Small intestine (tissue), 16 donors: Measurements from ENCODE around the gene LCE2D. TPM values are rescaled to one million over a fixed set of nuclear protein-coding genes. Genes with fewer than 3 reads are reported as not detected.

Experiments
- DNase-seq, 2 donors: peaks; one replicate each; pipeline versions ENCODE4 v3.0.0 to v3.0.0-alpha.2; 2013
- FAIRE-seq: peaks from 2 replicates; lab custom pipeline; 2012; peaks lifted over from hg19 to GRCh38; lab: Jason Lieb, UNC
- H3K27ac ChIP-seq, 3 donors: one replicate each; pipeline ENCODE4 v1.5.1; 2013; ENCODE audit warnings: low read length in 2 of 3, mild to moderate bottlenecking in 2 of 3, control low read depth in 1 of 3, inconsistent platforms in 1 of 3, low read depth in 1 of 3, moderate library complexity in 1 of 3
- H3K27me3 ChIP-seq, 3 donors: one replicate each; pipeline ENCODE4 v1.6.1; 2013; ENCODE audit warnings: low read length in 3 of 3, inconsistent platforms in 1 of 3; ENCODE audit not compliant: control insufficient read depth in 3 of 3, insufficient read depth in 3 of 3
- H3K36me3 ChIP-seq, 3 donors: one replicate each; pipeline ENCODE4 v1.6.1; 2013; ENCODE audit warnings: low read length in 3 of 3, inconsistent platforms in 1 of 3, low read depth in 1 of 3, mild to moderate bottlenecking in 1 of 3, moderate library complexity in 1 of 3; ENCODE audit not compliant: control insufficient read depth in 3 of 3, insufficient read depth in 2 of 3
- H3K4me1 ChIP-seq, 3 donors: one replicate each; pipeline ENCODE4 v1.6.1; 2013; ENCODE audit warnings: low read length in 2 of 3, inconsistent platforms in 1 of 3, low read depth in 1 of 3, mild to moderate bottlenecking in 1 of 3, moderate library complexity in 1 of 3; ENCODE audit not compliant: control insufficient read depth in 3 of 3, insufficient read depth in 2 of 3
- H3K4me3 ChIP-seq, 3 donors: one replicate each; pipeline ENCODE4 v1.5.1; 2013; ENCODE audit warnings: low read length in 3 of 3, control low read depth in 1 of 3, inconsistent platforms in 1 of 3, low read depth in 1 of 3, mild to moderate bottlenecking in 1 of 3, moderate library complexity in 1 of 3
- H3K9me3 ChIP-seq, 2 donors: one replicate each; pipeline ENCODE4 v1.6.1; 2013; ENCODE audit warnings: low read depth in 1 of 2, low read length in 1 of 2; ENCODE audit not compliant: control insufficient read depth in 2 of 2, insufficient read depth in 1 of 2
- WGBS, 3 donors: extraction: QIAGEN DNeasy Blood & Tissue Kit; methylation state at CpG; one replicate each; pipeline ENCODE4 v1.1.7; 2013; 5-methylcytosine and 5-hydroxymethylcytosine counted together
- long read RNA-seq, 10 donors: transcript quantifications; one replicate each; lab custom pipeline, GENCODE V29; 2026
- polyA plus RNA-seq, 4 donors: library from polyadenylated mRNA; stranded (reverse) in 3 of 4; unstranded in 1 of 4; fragments of 200-250 nt in 3 of 4; fragments of 120-200 nt in 1 of 4; gene quantifications; one replicate each; pipeline versions ENCODE4 v1.2.1 to v1.2.3, GENCODE V29; 2013
- donor health status: healthy with polysubstance abuse.
- donor health status: control.
- donor health status: control.
- donor health status: Bipolar disorder and iron deficiency.
- donor health status: healthy.

LCE2D gene, protein sequence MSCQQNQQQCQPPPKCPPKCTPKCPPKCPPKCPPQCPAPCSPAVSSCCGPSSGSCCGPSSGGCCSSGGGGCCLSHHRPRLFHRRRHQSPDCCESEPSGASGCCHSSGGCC
- polyA plus RNA-seq = not detected
- long read RNA-seq, donor 1 = 0 reads
- long read RNA-seq, donor 2 = 0 reads
- long read RNA-seq, donor 3 = 0 reads
- long read RNA-seq, donor 4 = 0 reads
- long read RNA-seq, donor 5 = 0 reads
- long read RNA-seq, donor 6 = 0 reads
- long read RNA-seq, donor 7 = 0 reads
- long read RNA-seq, donor 8 = 0 reads
- long read RNA-seq, donor 9 = 0 reads
- long read RNA-seq, donor 10 = 0 reads

DNA sequence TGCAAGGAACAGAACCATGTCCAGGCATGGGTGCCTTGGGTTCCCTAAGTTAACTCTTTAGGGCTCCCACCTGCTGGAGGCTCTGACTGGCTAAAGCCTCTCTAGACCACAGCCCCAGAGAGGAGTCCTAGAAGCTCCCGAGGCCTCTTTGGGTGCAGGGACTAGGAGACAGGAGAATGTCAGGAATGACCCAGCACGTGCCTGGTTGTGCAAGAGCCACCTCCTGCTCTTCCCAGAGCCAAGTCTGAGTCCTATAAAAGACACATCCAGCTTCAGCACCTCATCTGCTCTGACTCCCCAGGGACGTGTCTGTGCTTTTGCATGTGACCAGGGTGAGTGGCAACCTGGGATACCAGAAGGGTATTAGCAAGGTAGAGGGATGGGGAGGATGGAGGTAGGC is at the start of gene LCE2D:
Gene LCE2D, plus strand, starts transcription at position 283 of the 400 bp plus-strand sequence. CDS start 726 bp downstream, outside the sequence.
- Histone ChIP-seq H3K4me1 (no peaks in the 10 kb centered on the region), H3K27me3 (no peaks in the 10 kb centered on the region), H3K36me3 (no peaks in the 10 kb centered on the region), H3K9me3 (no peaks in the 10 kb centered on the region), H3K4me3 (no peak within 1 kb of the TSS), H3K27ac (no peak within 1 kb of the TSS)
- FAIRE-seq (no peak), DNase-seq (no peak)
- WGBS, 3 donors = 47 to 54% (median 48%) methylated on average over 3 of the region's 3 CpGs

DNA sequence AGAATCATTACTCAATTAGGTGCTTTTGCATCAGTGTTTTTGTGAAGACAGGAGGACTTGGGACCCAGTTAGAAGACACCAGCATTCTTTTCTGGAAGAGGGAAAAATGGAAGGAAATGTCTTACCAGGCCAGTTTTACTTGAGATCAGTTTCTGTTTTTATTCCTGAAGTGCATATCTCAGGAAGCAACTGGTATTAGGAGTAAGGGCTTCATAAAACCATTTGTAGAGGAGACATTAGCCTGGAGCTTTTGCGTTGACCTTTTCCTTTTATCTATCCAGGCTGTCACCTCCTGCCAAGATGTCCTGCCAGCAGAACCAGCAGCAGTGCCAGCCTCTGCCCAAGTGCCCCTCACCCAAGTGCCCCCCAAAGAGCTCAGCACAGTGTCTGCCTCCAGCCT is 49.7 kb upstream of the LCE2D start, which contains the start of gene LCE3B:
Gene LCE3B, plus strand, starts transcription at position 301 of the 400 bp plus-strand sequence. Its CDS starts 0 bp downstream, at position 301.
- Histone ChIP-seq H3K27me3 (no peaks in the 10 kb centered on the region), H3K9me3 (peaks cover 0 to under 1% of the 10 kb centered on the region in 2 donors), H3K27ac (no peak within 1 kb of the TSS), H3K4me1 (no peaks in the 10 kb centered on the region), H3K36me3 (no peaks in the 10 kb centered on the region), H3K4me3 (no peak within 1 kb of the TSS)
- FAIRE-seq (no peak), DNase-seq (no peak)
- 94 to 96% methylated on average over 1 of the region's 1 CpG; no CpG with 5 or more reads in 1 of the 3 donors for WGBS, 3 donors

DNA sequence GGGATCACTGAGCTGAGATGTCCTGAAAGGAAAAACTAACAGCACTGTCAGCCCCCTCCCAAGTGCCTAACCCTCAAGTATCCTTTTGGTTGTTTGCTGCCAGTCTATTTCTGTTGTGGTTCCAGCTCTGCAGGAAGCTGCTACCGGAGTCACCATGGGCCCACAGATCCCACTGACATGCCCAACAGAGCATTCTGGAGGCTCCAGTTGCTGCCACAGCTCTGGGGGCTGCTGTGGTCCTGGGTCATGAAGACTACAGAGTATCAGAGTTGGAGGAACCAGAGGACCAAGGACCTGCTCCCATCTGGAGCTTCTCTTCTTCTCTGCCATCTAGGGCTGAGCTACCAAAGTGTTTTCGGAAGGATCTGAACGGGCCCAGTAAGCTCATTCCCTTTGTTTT is 41.2 kb upstream of the LCE2D start:
- Histone ChIP-seq H3K36me3 (no peaks in the 10 kb centered on the region), H3K4me1 (no peaks in the 10 kb centered on the region), H3K4me3 (no peak overlapping the region), H3K27ac (no peak overlapping the region), H3K27me3 (peaks cover 0 to 4% (median 0%) of the 10 kb centered on the region in 3 donors), H3K9me3 (peaks cover 0 to 13% of the 10 kb centered on the region in 2 donors)
- FAIRE-seq (no peak), DNase-seq (no peak)
- WGBS, 3 donors = 44 to 78% (median 60%) methylated on average over 3 of the region's 3 CpGs

DNA sequence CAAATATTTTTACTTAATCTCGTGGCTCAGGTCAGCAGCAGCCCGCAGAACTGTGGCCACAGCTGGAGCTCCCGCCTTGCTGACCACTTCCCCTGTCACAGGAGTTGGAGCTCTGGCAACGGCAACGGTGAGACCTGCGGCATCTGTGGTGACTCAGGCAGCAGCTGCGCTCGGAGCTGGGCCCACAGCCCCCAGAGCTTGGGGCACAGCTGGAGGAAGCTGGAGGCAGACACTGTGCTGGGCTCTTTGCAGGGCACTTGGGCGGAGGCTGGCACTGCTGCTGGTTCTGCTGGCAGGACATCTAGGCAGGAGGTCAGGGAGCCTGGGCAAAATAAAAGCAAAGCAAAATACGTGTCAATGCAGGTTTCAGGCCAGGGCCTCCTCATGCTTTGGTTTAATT is 40.4 kb upstream of the LCE2D start, which contains the start of gene LCE3A:
Gene LCE3A, minus strand, starts transcription at position 301 of the 400 bp plus-strand sequence. Its CDS starts 0 bp downstream, at position 301.
- peaks cover 0 to 4% (median 0%) of the 10 kb centered on the region in 3 donors for H3K27me3 ChIP-seq
- H3K36me3 ChIP-seq = no peaks in the 10 kb centered on the region
- DNase-seq (no peak), FAIRE-seq (no peak)
- WGBS, 3 donors = 51 to 61% (median 54%) methylated on average over 10 of the region's 10 CpGs
- no peak within 1 kb of the TSS for H3K4me3 ChIP-seq
- H3K9me3 ChIP-seq = peaks cover 0 to 13% of the 10 kb centered on the region in 2 donors
- no peaks in the 10 kb centered on the region for H3K4me1 ChIP-seq
- H3K27ac ChIP-seq = no peak within 1 kb of the TSS

DNA sequence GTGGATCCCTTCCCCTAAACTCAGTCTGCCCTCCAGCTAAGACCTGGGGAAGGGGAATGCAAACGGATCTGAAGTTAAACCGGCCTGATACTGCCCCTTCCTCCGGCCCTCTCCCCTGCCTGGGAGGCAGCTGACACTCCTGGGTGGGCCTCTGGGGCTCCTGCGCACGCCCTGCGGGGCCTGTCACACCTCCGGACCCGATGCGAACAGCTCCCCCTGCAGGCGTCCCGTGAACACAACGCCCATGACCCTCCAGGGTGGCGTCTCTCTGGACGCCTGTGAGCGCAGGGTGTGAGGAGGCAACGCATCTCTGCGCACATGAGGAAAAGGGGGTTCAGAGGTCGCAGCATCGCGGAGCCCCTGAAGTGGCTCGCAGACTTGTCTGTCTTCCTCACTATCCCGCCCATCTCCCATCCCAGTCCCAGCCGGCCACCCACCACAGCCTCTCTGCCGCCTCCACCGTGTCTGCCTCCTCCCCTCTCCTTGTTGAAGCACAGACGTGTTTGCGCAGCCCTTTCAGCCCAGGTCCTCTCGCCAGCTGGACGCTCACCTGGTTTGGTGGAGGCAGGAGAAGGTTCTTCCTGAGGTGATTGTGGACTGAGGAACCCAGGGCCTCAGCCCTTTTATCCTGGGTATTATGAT is 39.9 kb upstream of the LCE2D start:
- no peaks in the 10 kb centered on the region for H3K4me1 ChIP-seq
- no peak for FAIRE-seq
- H3K36me3 ChIP-seq = no peaks in the 10 kb centered on the region
- peaks cover 0 to 4% (median 0%) of the 10 kb centered on the region in 3 donors for H3K27me3 ChIP-seq
- 21 to 30% (median 25%) methylated on average over 28 to 29 of the region's 29 CpGs for WGBS, 3 donors
- peak in 1 of 2 donors; percentile 6 for DNase-seq
- H3K9me3 ChIP-seq = peaks cover 0 to 13% of the 10 kb centered on the region in 2 donors
- H3K4me3 ChIP-seq = no peak overlapping the region
- no peak overlapping the region for H3K27ac ChIP-seq

DNA sequence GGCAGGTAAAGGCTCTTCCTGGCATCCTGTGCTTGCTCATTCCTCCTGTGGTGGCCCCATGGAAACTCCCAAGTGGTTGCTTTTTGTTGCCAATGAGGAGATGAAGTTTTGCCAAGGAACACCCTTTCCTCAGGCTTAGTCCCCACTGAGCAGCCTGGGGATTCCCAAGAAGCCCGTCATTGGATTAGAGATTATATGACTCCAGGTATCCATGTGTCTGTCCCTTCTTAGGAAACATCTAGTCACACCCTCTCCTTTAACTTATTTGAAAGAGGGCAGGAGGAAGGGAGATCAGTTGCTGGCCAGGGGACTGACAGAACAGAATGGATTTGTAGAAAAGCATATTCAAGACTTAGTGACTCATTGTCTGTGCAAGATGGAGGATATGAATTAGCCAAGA is 36.4 kb upstream of the LCE2D start:
- FAIRE-seq (no peak), DNase-seq (no peak)
- Histone ChIP-seq H3K27ac (no peak overlapping the region), H3K4me3 (no peak overlapping the region), H3K9me3 (peaks cover 0 to 8% of the 10 kb centered on the region in 2 donors), H3K36me3 (no peaks in the 10 kb centered on the region), H3K27me3 (peaks cover 0 to 4% (median 0%) of the 10 kb centered on the region in 3 donors), H3K4me1 (no peaks in the 10 kb centered on the region)
- WGBS, 3 donors = 69 to 84% (median 76%) methylated on average over 1 of the region's 1 CpG

DNA sequence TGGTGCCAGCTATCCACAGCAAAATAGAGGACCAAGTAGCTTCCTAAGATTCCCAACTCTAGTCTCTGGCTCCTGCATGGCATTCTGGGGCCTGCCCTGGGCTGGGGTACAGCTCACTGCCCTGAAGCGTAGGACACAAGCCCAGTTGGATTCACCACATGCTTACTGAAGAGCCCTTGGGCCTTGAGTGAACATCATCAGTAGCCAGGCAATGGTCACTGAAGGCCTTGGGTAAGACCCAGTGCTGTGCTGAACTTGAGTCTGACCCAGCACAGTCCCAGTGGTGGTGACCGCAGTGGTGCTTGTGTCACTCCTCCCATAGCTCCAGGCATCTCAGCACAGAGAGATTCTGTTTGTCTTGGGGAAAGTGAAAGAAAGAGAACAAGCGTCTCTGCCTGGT is 32.6 kb upstream of the LCE2D start:
- Histone ChIP-seq H3K4me1 (no peaks in the 10 kb centered on the region), H3K27ac (no peak overlapping the region), H3K36me3 (no peaks in the 10 kb centered on the region), H3K27me3 (peaks cover 0 to 2% (median 0%) of the 10 kb centered on the region in 3 donors), H3K4me3 (no peak overlapping the region), H3K9me3 (peaks cover 0 to 8% of the 10 kb centered on the region in 2 donors)
- DNase-seq (no peak), FAIRE-seq (no peak)
- WGBS, 3 donors = 90 to 91% (median 90%) methylated on average over 3 of the region's 3 CpGs

DNA sequence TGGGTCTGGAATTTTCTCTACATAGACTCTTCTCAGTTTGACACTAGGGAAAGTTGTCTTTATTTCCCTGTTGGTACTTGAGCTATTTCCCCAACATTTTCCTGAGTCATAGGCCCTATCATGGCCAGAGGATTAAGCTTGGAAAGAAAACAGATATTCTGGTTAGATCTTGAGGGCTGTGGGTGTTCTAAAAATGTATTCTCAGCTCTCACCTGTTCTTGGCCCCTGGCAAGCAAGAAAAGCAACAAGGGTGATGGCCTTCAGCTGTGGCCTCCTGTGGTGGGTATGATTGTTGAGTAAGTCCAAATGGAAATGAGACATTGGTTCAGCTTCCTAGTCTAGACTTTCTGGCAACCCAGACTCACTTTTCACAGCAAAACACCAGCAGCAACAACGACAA is 22.8 kb upstream of the LCE2D start:
- H3K9me3 ChIP-seq = no peaks in the 10 kb centered on the region
- no peak overlapping the region for H3K4me3 ChIP-seq
- DNase-seq = no peak
- FAIRE-seq = no peak
- WGBS, 3 donors = 68 to 88% (median 87%) methylated on average over 1 of the region's 1 CpG
- no peaks in the 10 kb centered on the region for H3K4me1 ChIP-seq
- H3K27me3 ChIP-seq = no peaks in the 10 kb centered on the region
- H3K27ac ChIP-seq = no peak overlapping the region
- no peaks in the 10 kb centered on the region for H3K36me3 ChIP-seq
